ENCODE results near the gene PTTG1IP.

Gene PTTG1IP

GRCh38 chr21:44823179-44823660, 50.3 kb downstream of the PTTG1IP start:
- H2AFZ ChIP-seq (ENCODE audit: low read length) = no peak overlapping the region
- H3K4ac ChIP-seq (ENCODE audit: low read length) = no peak overlapping the region
- H3K9ac ChIP-seq (ENCODE audit: low read depth, low read length, poor library complexity) = no peak overlapping the region
- H3K4me1 ChIP-seq (ENCODE audit: control insufficient read depth in 2 of 2, insufficient read depth in 1 of 2, low read depth in 1 of 2, low read length in 2 of 2) = peaks cover 0 to 2% of the 10 kb centered on the region in 2 donors
- no peaks in the 10 kb centered on the region for H3K79me1 ChIP-seq (ENCODE audit: low read depth, low read length)
- no peak overlapping the region for H2BK12ac ChIP-seq (ENCODE audit: low read length)
- peaks cover 27 to 36% of the 10 kb centered on the region in 2 donors for H3K9me3 ChIP-seq (replicated peaks in 1 of 2; ENCODE audit: control insufficient read depth in 2 of 2, insufficient read depth in 1 of 2, low read depth in 1 of 2, low read length in 2 of 2)
- no peak overlapping the region for H2BK5ac ChIP-seq (ENCODE audit: low read length)
- no peak overlapping the region for H2AK5ac ChIP-seq (ENCODE audit: low read depth, low read length)
- H3K14ac ChIP-seq (ENCODE audit: low read length) = no peak overlapping the region
- H2BK120ac ChIP-seq (ENCODE audit: low read depth, low read length) = no peak overlapping the region
- no peak overlapping the region for H3K4me2 ChIP-seq (ENCODE audit: insufficient read depth, low read length, poor library complexity, severe bottlenecking)
- H3K27ac ChIP-seq (replicated peaks; ENCODE audit: low read length) = no peak overlapping the region
- no peak overlapping the region for H2BK15ac ChIP-seq (ENCODE audit: low read length)
- no peaks in the 10 kb centered on the region for H3K36me3 ChIP-seq (replicated peaks in 1 of 2; ENCODE audit: control insufficient read depth in 2 of 2, insufficient read depth in 2 of 2, low read length in 2 of 2)
- H3K23ac ChIP-seq (ENCODE audit: low read depth, low read length, poor library complexity) = no peak overlapping the region
- peaks cover 0 to 3% (median 0%) of the 10 kb centered on the region in 3 experiments for H3K27me3 ChIP-seq (ENCODE audit: control insufficient read depth in 3 of 3, insufficient read depth in 3 of 3, low read depth in 1 of 3, low read length in 3 of 3)
- no peak overlapping the region for H3K4me3 ChIP-seq (ENCODE audit: low read length in 2 of 2)
- no peak overlapping the region for H3K18ac ChIP-seq (ENCODE audit: low read length)
- H4K8ac ChIP-seq (ENCODE audit: low read depth, low read length) = no peak overlapping the region
- no peak for DNase-seq (ENCODE audit: low spot score)
- H4K91ac ChIP-seq (ENCODE audit: low read depth, low read length, poor library complexity) = no peak overlapping the region
- WGBS, 2 donors (ENCODE audit: extremely low coverage in 2 of 2, insufficient read length in 2 of 2, insufficient replicate concordance in 1 of 2) = no CpG with 5 or more reads among the region's 1 CpG

- no CpG with 5 or more reads among the region's 5 CpGs for WGBS, 2 donors (ENCODE audit: extremely low coverage in 2 of 2, insufficient read length in 2 of 2, insufficient replicate concordance in 1 of 2)
- H3K4ac ChIP-seq (ENCODE audit: low read length) = no peak overlapping the region
- H3K14ac ChIP-seq (ENCODE audit: low read length) = no peak overlapping the region
- H3K4me1 ChIP-seq (ENCODE audit: control insufficient read depth in 2 of 2, insufficient read depth in 1 of 2, low read depth in 1 of 2, low read length in 2 of 2) = peaks cover 0 to 2% of the 10 kb centered on the region in 2 donors
- no peak overlapping the region for H4K8ac ChIP-seq (ENCODE audit: low read depth, low read length)
- peaks cover 0 to 3% (median 0%) of the 10 kb centered on the region in 3 experiments for H3K27me3 ChIP-seq (ENCODE audit: control insufficient read depth in 3 of 3, insufficient read depth in 3 of 3, low read depth in 1 of 3, low read length in 3 of 3)
- H3K9me3 ChIP-seq (replicated peaks in 1 of 2; ENCODE audit: control insufficient read depth in 2 of 2, insufficient read depth in 1 of 2, low read depth in 1 of 2, low read length in 2 of 2) = peaks cover 23 to 30% of the 10 kb centered on the region in 2 donors
- no peak overlapping the region for H2AK5ac ChIP-seq (ENCODE audit: low read depth, low read length)
- no peak overlapping the region for H3K9ac ChIP-seq (ENCODE audit: low read depth, low read length, poor library complexity)
- no peak overlapping the region for H3K4me3 ChIP-seq (ENCODE audit: low read length in 2 of 2)
- no peak overlapping the region for H3K18ac ChIP-seq (ENCODE audit: low read length)
- no peak overlapping the region for H3K4me2 ChIP-seq (ENCODE audit: insufficient read depth, low read length, poor library complexity, severe bottlenecking)
- no peak overlapping the region for H2BK120ac ChIP-seq (ENCODE audit: low read depth, low read length)
- H3K79me1 ChIP-seq (ENCODE audit: low read depth, low read length) = no peaks in the 10 kb centered on the region
- H2BK12ac ChIP-seq (ENCODE audit: low read length) = no peak overlapping the region
- no peak overlapping the region for H2BK5ac ChIP-seq (ENCODE audit: low read length)
- no peak overlapping the region for H2BK15ac ChIP-seq (ENCODE audit: low read length)
- no peak overlapping the region for H2AFZ ChIP-seq (ENCODE audit: low read length)
- no peak overlapping the region for H3K27ac ChIP-seq (replicated peaks; ENCODE audit: low read length)
- no peak overlapping the region for H4K91ac ChIP-seq (ENCODE audit: low read depth, low read length, poor library complexity)
- no peak for DNase-seq (ENCODE audit: low spot score)
- H3K23ac ChIP-seq (ENCODE audit: low read depth, low read length, poor library complexity) = no peak overlapping the region
- no peaks in the 10 kb centered on the region for H3K36me3 ChIP-seq (replicated peaks in 1 of 2; ENCODE audit: control insufficient read depth in 2 of 2, insufficient read depth in 2 of 2, low read length in 2 of 2)
Observed at GRCh38 chr21:44822484-44823178, 50.9 kb downstream of the PTTG1IP start.

- peaks cover 0 to 7% of the 10 kb centered on the region in 2 donors for H3K4me1 ChIP-seq (ENCODE audit: control insufficient read depth in 2 of 2, insufficient read depth in 1 of 2, low read depth in 1 of 2, low read length in 2 of 2)
- no peak overlapping the region for H3K27ac ChIP-seq (replicated peaks; ENCODE audit: low read length)
- no peak overlapping the region for H2AFZ ChIP-seq (ENCODE audit: low read length)
- no peak overlapping the region for H3K9ac ChIP-seq (ENCODE audit: low read depth, low read length, poor library complexity)
- peaks cover 0 to 3% (median 0%) of the 10 kb centered on the region in 3 experiments for H3K27me3 ChIP-seq (ENCODE audit: control insufficient read depth in 3 of 3, insufficient read depth in 3 of 3, low read depth in 1 of 3, low read length in 3 of 3)
- H3K23ac ChIP-seq (ENCODE audit: low read depth, low read length, poor library complexity) = no peak overlapping the region
- H2AK5ac ChIP-seq (ENCODE audit: low read depth, low read length) = no peak overlapping the region
- WGBS, 2 donors (ENCODE audit: extremely low coverage in 2 of 2, insufficient read length in 2 of 2, insufficient replicate concordance in 1 of 2) = no CpG with 5 or more reads among the region's 3 CpGs
- H3K9me3 ChIP-seq (replicated peaks in 1 of 2; ENCODE audit: control insufficient read depth in 2 of 2, insufficient read depth in 1 of 2, low read depth in 1 of 2, low read length in 2 of 2) = peaks cover 20 to 30% of the 10 kb centered on the region in 2 donors
- no peaks in the 10 kb centered on the region for H3K36me3 ChIP-seq (replicated peaks in 1 of 2; ENCODE audit: control insufficient read depth in 2 of 2, insufficient read depth in 2 of 2, low read length in 2 of 2)
- H2BK12ac ChIP-seq (ENCODE audit: low read length) = no peak overlapping the region
- DNase-seq (ENCODE audit: low spot score) = no peak
- no peak overlapping the region for H2BK15ac ChIP-seq (ENCODE audit: low read length)
- H2BK5ac ChIP-seq (ENCODE audit: low read length) = no peak overlapping the region
- peaks cover 13% of the 10 kb centered on the region for H3K79me1 ChIP-seq (ENCODE audit: low read depth, low read length)
- no peak overlapping the region for H3K14ac ChIP-seq (ENCODE audit: low read length)
- no peak overlapping the region for H3K4me3 ChIP-seq (ENCODE audit: low read length in 2 of 2)
- no peak overlapping the region for H2BK120ac ChIP-seq (ENCODE audit: low read depth, low read length)
- no peak overlapping the region for H4K8ac ChIP-seq (ENCODE audit: low read depth, low read length)
- H4K91ac ChIP-seq (ENCODE audit: low read depth, low read length, poor library complexity) = no peak overlapping the region
- no peak overlapping the region for H3K18ac ChIP-seq (ENCODE audit: low read length)
- no peak overlapping the region for H3K4ac ChIP-seq (ENCODE audit: low read length)
- H3K4me2 ChIP-seq (ENCODE audit: insufficient read depth, low read length, poor library complexity, severe bottlenecking) = no peak overlapping the region
Observed at GRCh38 chr21:44820851-44821250, 52.6 kb downstream of the PTTG1IP start.

All from neuronal stem cell (in vitro differentiated cells).